ENCODE data around the gene TMEM30A.
A peak's percentile ranks its signal among the peaks of the same experiment; 100 is the strongest.

The TMEM30A gene

GRCh38 chr6:75283907-75284631 lies 523 bp downstream of the TMEM30A start:
- H3K4me1 ChIP-seq (ENCODE audit: insufficient read depth, low read length, poor library complexity, severe bottlenecking) = peaks cover 60% of the 10 kb centered on the region
- no peaks in the 10 kb centered on the region for H3K9me2 ChIP-seq (replicated peaks; ENCODE audit: low read depth, low read length)
- peak overlapping the region; percentile 74 for H3K4me2 ChIP-seq (ENCODE audit: low read depth, low read length, poor library complexity, severe bottlenecking)
- H4K20me1 ChIP-seq (ENCODE audit: insufficient read depth, low read length, poor library complexity, severe bottlenecking) = peaks cover 54% of the 10 kb centered on the region
- peaks cover 69% of the 10 kb centered on the region for H3K79me2 ChIP-seq (ENCODE audit: insufficient read depth, low read length)
- no peaks in the 10 kb centered on the region for H3F3A ChIP-seq (ENCODE audit: low read depth)
- H2AFZ ChIP-seq (ENCODE audit: low read length) = peak overlapping the region; percentile 95
- H3K27me3 ChIP-seq (ENCODE audit: insufficient read depth, low read length, poor library complexity, severe bottlenecking) = no peaks in the 10 kb centered on the region
- peak overlapping the region; percentile 87 for H3K9ac ChIP-seq (ENCODE audit: low read depth, low read length, poor library complexity, severe bottlenecking)
- no peaks in the 10 kb centered on the region for H3K9me3 ChIP-seq (ENCODE audit: insufficient read depth, low read depth, low read length)
- peak overlapping the region; percentile 92 for H3K4me3 ChIP-seq (ENCODE audit: low read length, poor library complexity, severe bottlenecking)
- H3K36me3 ChIP-seq (ENCODE audit: insufficient read depth, low read length) = no peaks in the 10 kb centered on the region
- no peak for TF ChIP-seq EZH2phosphoT487 (IDR thresholded peaks at IDR 0.05; ENCODE audit: borderline replicate concordance)
- TF ChIP-seq, protein P1, sequence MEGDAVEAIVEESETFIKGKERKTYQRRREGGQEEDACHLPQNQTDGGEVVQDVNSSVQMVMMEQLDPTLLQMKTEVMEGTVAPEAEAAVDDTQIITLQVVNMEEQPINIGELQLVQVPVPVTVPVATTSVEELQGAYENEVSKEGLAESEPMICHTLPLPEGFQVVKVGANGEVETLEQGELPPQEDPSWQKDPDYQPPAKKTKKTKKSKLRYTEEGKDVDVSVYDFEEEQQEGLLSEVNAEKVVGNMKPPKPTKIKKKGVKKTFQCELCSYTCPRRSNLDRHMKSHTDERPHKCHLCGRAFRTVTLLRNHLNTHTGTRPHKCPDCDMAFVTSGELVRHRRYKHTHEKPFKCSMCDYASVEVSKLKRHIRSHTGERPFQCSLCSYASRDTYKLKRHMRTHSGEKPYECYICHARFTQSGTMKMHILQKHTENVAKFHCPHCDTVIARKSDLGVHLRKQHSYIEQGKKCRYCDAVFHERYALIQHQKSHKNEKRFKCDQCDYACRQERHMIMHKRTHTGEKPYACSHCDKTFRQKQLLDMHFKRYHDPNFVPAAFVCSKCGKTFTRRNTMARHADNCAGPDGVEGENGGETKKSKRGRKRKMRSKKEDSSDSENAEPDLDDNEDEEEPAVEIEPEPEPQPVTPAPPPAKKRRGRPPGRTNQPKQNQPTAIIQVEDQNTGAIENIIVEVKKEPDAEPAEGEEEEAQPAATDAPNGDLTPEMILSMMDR (conservative IDR thresholded peaks at IDR 0.05; ENCODE audit: low read length) = no peak

DNA sequence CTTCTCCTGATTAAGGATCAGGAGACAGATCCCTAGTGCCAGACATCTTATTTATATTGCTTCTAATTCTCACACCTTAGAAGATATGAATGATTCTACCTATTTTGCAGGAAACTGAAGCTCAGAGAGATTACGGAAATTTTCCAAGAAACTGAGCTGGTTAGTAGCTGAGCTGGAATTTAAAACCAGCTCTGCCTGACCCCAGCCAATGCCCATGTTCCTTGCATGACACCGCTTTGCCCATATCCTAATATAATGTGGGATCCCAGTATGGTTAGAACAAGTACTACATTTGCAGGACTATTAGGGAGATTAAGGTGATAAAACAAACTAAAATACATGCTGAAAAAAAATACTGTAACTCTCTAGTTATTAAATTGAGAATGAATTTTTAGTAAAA lies 1.9 kb downstream of the TMEM30A start:
- H3F3A ChIP-seq (ENCODE audit: low read depth) = no peaks in the 10 kb centered on the region
- H3K4me3 ChIP-seq (ENCODE audit: low read length, poor library complexity, severe bottlenecking) = peak overlapping the region; percentile 92
- H3K4me1 ChIP-seq (ENCODE audit: insufficient read depth, low read length, poor library complexity, severe bottlenecking) = peaks cover 66% of the 10 kb centered on the region
- peaks cover 66% of the 10 kb centered on the region for H4K20me1 ChIP-seq (ENCODE audit: insufficient read depth, low read length, poor library complexity, severe bottlenecking)
- H3K4me2 ChIP-seq (ENCODE audit: low read depth, low read length, poor library complexity, severe bottlenecking) = peak overlapping the region; percentile 74
- peaks cover 83% of the 10 kb centered on the region for H3K79me2 ChIP-seq (ENCODE audit: insufficient read depth, low read length)
- H3K9me3 ChIP-seq (ENCODE audit: insufficient read depth, low read depth, low read length) = no peaks in the 10 kb centered on the region
- H3K9ac ChIP-seq (ENCODE audit: low read depth, low read length, poor library complexity, severe bottlenecking) = peak overlapping the region; percentile 87
- no peaks in the 10 kb centered on the region for H3K36me3 ChIP-seq (ENCODE audit: insufficient read depth, low read length)
- no peaks in the 10 kb centered on the region for H3K9me2 ChIP-seq (replicated peaks; ENCODE audit: low read depth, low read length)
- H3K27me3 ChIP-seq (ENCODE audit: insufficient read depth, low read length, poor library complexity, severe bottlenecking) = no peaks in the 10 kb centered on the region
- TF ChIP-seq, protein P1 (conservative IDR thresholded peaks at IDR 0.05; ENCODE audit: low read length) = no peak
- TF ChIP-seq EZH2phosphoT487 (IDR thresholded peaks at IDR 0.05; ENCODE audit: borderline replicate concordance) = no peak
- H2AFZ ChIP-seq (ENCODE audit: low read length) = no peak overlapping the region

DNA sequence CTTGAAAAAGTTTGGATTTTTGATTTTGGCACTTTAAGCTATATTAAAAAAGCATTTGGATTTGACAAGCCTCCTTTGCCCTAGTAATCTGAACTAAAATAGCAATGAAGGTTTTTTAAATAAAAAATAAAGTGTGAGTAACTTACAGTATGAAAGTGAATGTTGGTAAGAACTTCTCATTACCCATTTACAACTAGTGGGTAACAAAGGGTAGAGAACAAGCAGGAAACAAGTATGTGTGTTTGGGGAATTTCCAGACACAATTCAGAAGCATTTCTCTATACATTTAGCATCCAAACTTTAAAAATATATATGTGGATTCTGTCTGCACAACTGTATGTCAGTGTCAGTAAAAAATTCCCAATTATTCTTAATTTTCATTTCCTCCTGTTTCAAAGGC lies 2.9 kb downstream of the TMEM30A start:
- Histone ChIP-seq H3K9me2 (replicated peaks; ENCODE audit: low read depth, low read length) (no peaks in the 10 kb centered on the region), H3F3A (ENCODE audit: low read depth) (no peaks in the 10 kb centered on the region), H3K36me3 (ENCODE audit: insufficient read depth, low read length) (no peaks in the 10 kb centered on the region), H3K9ac (ENCODE audit: low read depth, low read length, poor library complexity, severe bottlenecking) (peak overlapping the region; percentile 87), H3K79me2 (ENCODE audit: insufficient read depth, low read length) (peaks cover 93% of the 10 kb centered on the region), H3K9me3 (ENCODE audit: insufficient read depth, low read depth, low read length) (no peaks in the 10 kb centered on the region), H3K4me1 (ENCODE audit: insufficient read depth, low read length, poor library complexity, severe bottlenecking) (peaks cover 55% of the 10 kb centered on the region), H3K4me2 (ENCODE audit: low read depth, low read length, poor library complexity, severe bottlenecking) (peak overlapping the region; percentile 74), H3K4me3 (ENCODE audit: low read length, poor library complexity, severe bottlenecking) (peak overlapping the region; percentile 92), H4K20me1 (ENCODE audit: insufficient read depth, low read length, poor library complexity, severe bottlenecking) (peaks cover 76% of the 10 kb centered on the region), H2AFZ (ENCODE audit: low read length) (no peak overlapping the region), H3K27me3 (ENCODE audit: insufficient read depth, low read length, poor library complexity, severe bottlenecking) (no peaks in the 10 kb centered on the region)
- TF ChIP-seq, protein P1 (conservative IDR thresholded peaks at IDR 0.05; ENCODE audit: low read length) = no peak
- TF ChIP-seq EZH2phosphoT487 (IDR thresholded peaks at IDR 0.05; ENCODE audit: borderline replicate concordance) = no peak
